Activated T-cell treated with anti-CD3 and anti-CD28 coated beads, Interleukin-2, amount 50 U/mL, for 4 hours (primary cell): ENCODE data around the gene GARIN5B. TPM values are rescaled to one million over a fixed set of nuclear protein-coding genes. Genes with fewer than 3 reads are reported as not detected.

Experiments used
- total RNA-seq, 3 donors: library from RNA; stranded (reverse); gene quantifications; one replicate each; pipeline ENCODE4 v1.2.1, GENCODE V29; 2021

GARIN5B gene
- total RNA-seq, 3 donors from 2014 or later: not detected

Other genes starting within 250 kb of the GARIN5B start
- 100 to 1,000 TPM in 2 of 3 donors, 10 to 100 TPM in 1; 95.6 to 105 (median 104) TPM for gene PPP1R12C, start 245.6 kb downstream of the GARIN5B start, total RNA-seq
- not detected for gene TNNT1, start 214.1 kb downstream of the GARIN5B start, total RNA-seq
- gene TNNI3, start 205.5 kb downstream of the GARIN5B start, total RNA-seq: not detected
- gene DNAAF3, start 196.6 kb downstream of the GARIN5B start, total RNA-seq: under 1 TPM in 2 of 3 donors, not detected in 1; 0.25 to 0.45 TPM
- gene SYT5, start 183.0 kb downstream of the GARIN5B start, total RNA-seq: not detected
- under 1 TPM; 0.11 to 0.38 (median 0.11) TPM for gene PTPRH, start 153.8 kb downstream of the GARIN5B start, total RNA-seq
- gene TMEM86B, start 134.5 kb downstream of the GARIN5B start, total RNA-seq: 1 to 10 TPM; 5.8 to 6.9 (median 6.2) TPM
- gene PPP6R1, start 104.2 kb downstream of the GARIN5B start, total RNA-seq: 100 to 1,000 TPM; 256 to 326 (median 285) TPM
- 100 to 1,000 TPM; 113 to 139 (median 121) TPM for gene HSPBP1, start 83.2 kb downstream of the GARIN5B start, total RNA-seq
- gene BRSK1, start 79.3 kb downstream of the GARIN5B start, total RNA-seq: 1 to 10 TPM; 4.0 to 6.5 (median 5.0) TPM
- not detected for gene TMEM150B, start 37.9 kb downstream of the GARIN5B start, total RNA-seq
- 1 to 10 TPM; 8.1 to 9.2 (median 8.6) TPM for gene KMT5C, start 23.4 kb downstream of the GARIN5B start, total RNA-seq
- gene COX6B2, start 8.5 kb downstream of the GARIN5B start, total RNA-seq: not detected
- gene IL11, start 7.2 kb upstream of the GARIN5B start, total RNA-seq: under 1 TPM; 0.18 to 0.46 (median 0.35) TPM
- not detected for gene TMEM190, start 13.6 kb upstream of the GARIN5B start, total RNA-seq
- gene TMEM238, start 21.0 kb upstream of the GARIN5B start, total RNA-seq: 1 to 10 TPM; 6.1 to 8.8 (median 8.4) TPM
- gene RPL28, start 22.7 kb upstream of the GARIN5B start, total RNA-seq: 1,000 to 10,000 TPM; 3,242 to 3,402 (median 3,363) TPM
- gene UBE2S, start 44.5 kb upstream of the GARIN5B start, total RNA-seq: 100 to 1,000 TPM; 226 to 281 (median 237) TPM
- gene SHISA7, start 80.0 kb upstream of the GARIN5B start, total RNA-seq: not detected
- 10 to 100 TPM; 63.2 to 65.1 (median 64.5) TPM for gene ISOC2, start 98.4 kb upstream of the GARIN5B start, total RNA-seq
- not detected for gene C19orf85, start 101.5 kb upstream of the GARIN5B start, total RNA-seq
- gene ZNF628, start 113.4 kb upstream of the GARIN5B start, total RNA-seq: 10 to 100 TPM; 11.0 to 12.6 (median 12.1) TPM
- gene NAT14, start 121.9 kb upstream of the GARIN5B start, total RNA-seq: 10 to 100 TPM; 16.0 to 23.4 (median 17.6) TPM
- under 1 TPM; 0.29 to 0.66 (median 0.38) TPM for gene SSC5D, start 125.2 kb upstream of the GARIN5B start, total RNA-seq
- gene SBK2, start 173.9 kb upstream of the GARIN5B start, total RNA-seq: not detected
- gene SBK3, start 182.3 kb upstream of the GARIN5B start, total RNA-seq: not detected
- gene ZNF579, start 217.6 kb upstream of the GARIN5B start, total RNA-seq: 10 to 100 TPM; 10.1 to 12.2 (median 11.0) TPM
- 10 to 100 TPM; 31.4 to 35.5 (median 34.4) TPM for gene FIZ1, start 236.3 kb upstream of the GARIN5B start, total RNA-seq
- 10 to 100 TPM; 12.5 to 12.6 (median 12.6) TPM for gene ZNF524, start 237.0 kb upstream of the GARIN5B start, total RNA-seq
- 10 to 100 TPM; 14.5 to 15.9 (median 15.4) TPM for gene ZNF865, start 242.4 kb upstream of the GARIN5B start, total RNA-seq